ENCODE measurements around the gene MINPP1. TPM values are rescaled to one million over a fixed set of nuclear protein-coding genes. Genes with fewer than 3 reads are reported as not detected.
A peak's percentile ranks its signal among the peaks of the same experiment; 100 is the strongest.

MINPP1 gene
- total RNA-seq, 4 donors from 2014 or later, result 9.7 to 20.1 (median 10.1) TPM

- H3K27me3 ChIP-seq, result no peaks in the 10 kb centered on the region
- WGBS, 2 donors (ENCODE audit: low coverage in 1 of 2), result 50 to 62% methylated on average over 1 of the region's 1 CpG
- H3K4me3 ChIP-seq, result no peak overlapping the region
- ATAC-seq, result no peak
- H3K9me3 ChIP-seq, result peaks cover 0 to 7% (median 0%) of the 10 kb centered on the region in 3 donors
- no peak for TF ChIP-seq EP300 (IDR thresholded peaks at IDR 0.05)
- TF ChIP-seq CTCF (IDR thresholded peaks at IDR 0.05), result no peak
- TF ChIP-seq POLR2A (IDR thresholded peaks at IDR 0.05), result no peak
- no peak for TF ChIP-seq POLR2AphosphoS5 (IDR thresholded peaks at IDR 0.05)
- H3K27ac ChIP-seq, result no peak overlapping the region
- no peaks in the 10 kb centered on the region for H3K4me1 ChIP-seq
- H3K36me3 ChIP-seq, result peaks cover 0 to 26% of the 10 kb centered on the region in 2 donors
Observed at GRCh38 chr10:87541114-87541513, 36.4 kb downstream of the MINPP1 start.

GRCh38 chr10:87544721-87545120, 40.0 kb downstream of the MINPP1 start:
- no peak for ATAC-seq
- peaks cover 0 to 4% (median 0%) of the 10 kb centered on the region in 3 donors for H3K4me1 ChIP-seq
- H3K36me3 ChIP-seq, result peaks cover 0 to 35% of the 10 kb centered on the region in 2 donors
- no peak overlapping the region for H3K27ac ChIP-seq
- H3K4me3 ChIP-seq, result no peak overlapping the region
- no peak for TF ChIP-seq CTCF (IDR thresholded peaks at IDR 0.05)
- no peak for TF ChIP-seq POLR2A (IDR thresholded peaks at IDR 0.05)
- no peak for TF ChIP-seq EP300 (IDR thresholded peaks at IDR 0.05)
- TF ChIP-seq POLR2AphosphoS5 (IDR thresholded peaks at IDR 0.05), result no peak
- H3K27me3 ChIP-seq, result no peaks in the 10 kb centered on the region
- H3K9me3 ChIP-seq, result peaks cover 0 to 7% (median 0%) of the 10 kb centered on the region in 3 donors

- no peak overlapping the region for H3K4me3 ChIP-seq
- peaks cover 0 to 7% (median 0%) of the 10 kb centered on the region in 3 donors for H3K9me3 ChIP-seq
- TF ChIP-seq POLR2AphosphoS5 (IDR thresholded peaks at IDR 0.05) (no peak), POLR2A (IDR thresholded peaks at IDR 0.05) (no peak), CTCF (IDR thresholded peaks at IDR 0.05) (no peak), EP300 (IDR thresholded peaks at IDR 0.05) (no peak)
- ATAC-seq, result no peak
- H3K27me3 ChIP-seq, result no peaks in the 10 kb centered on the region
- 71 to 77% methylated on average over 5 of the region's 5 CpGs for WGBS, 2 donors (ENCODE audit: low coverage in 1 of 2)
- no peak overlapping the region for H3K27ac ChIP-seq
- peaks cover 0 to 32% of the 10 kb centered on the region in 2 donors for H3K36me3 ChIP-seq
- H3K4me1 ChIP-seq, result peaks cover 0 to 4% (median 0%) of the 10 kb centered on the region in 3 donors
Observed at GRCh38 chr10:87545783-87546182, 41.1 kb downstream of the MINPP1 start.

GRCh38 chr10:87546210-87546609, 41.5 kb downstream of the MINPP1 start:
- Histone ChIP-seq H3K9me3 (peaks cover 0 to 7% (median 0%) of the 10 kb centered on the region in 3 donors), H3K4me3 (no peak overlapping the region), H3K4me1 (peaks cover 0 to 8% (median 0%) of the 10 kb centered on the region in 3 donors), H3K27ac (no peak overlapping the region), H3K36me3 (peaks cover 0 to 32% of the 10 kb centered on the region in 2 donors), H3K27me3 (no peaks in the 10 kb centered on the region)
- TF ChIP-seq EP300 (IDR thresholded peaks at IDR 0.05) (no peak), POLR2A (IDR thresholded peaks at IDR 0.05) (no peak), CTCF (IDR thresholded peaks at IDR 0.05) (no peak), POLR2AphosphoS5 (IDR thresholded peaks at IDR 0.05) (no peak)
- 69 to 92% methylated on average over 7 of the region's 7 CpGs for WGBS, 2 donors (ENCODE audit: low coverage in 1 of 2)
- no peak for ATAC-seq

- no peak overlapping the region for H3K4me3 ChIP-seq
- peaks cover 0 to 13% (median 0%) of the 10 kb centered on the region in 3 donors for H3K4me1 ChIP-seq
- 63 to 76% methylated on average over 2 of the region's 2 CpGs for WGBS, 2 donors (ENCODE audit: low coverage in 1 of 2)
- no peak overlapping the region for H3K27ac ChIP-seq
- peak; percentile 72 for ATAC-seq
- H3K27me3 ChIP-seq, result no peaks in the 10 kb centered on the region
- H3K36me3 ChIP-seq, result peaks cover 0 to 27% of the 10 kb centered on the region in 2 donors
- no peak for TF ChIP-seq EP300 (IDR thresholded peaks at IDR 0.05)
- TF ChIP-seq CTCF (IDR thresholded peaks at IDR 0.05), result no peak
- TF ChIP-seq POLR2A (IDR thresholded peaks at IDR 0.05), result no peak
- no peak for TF ChIP-seq POLR2AphosphoS5 (IDR thresholded peaks at IDR 0.05)
- H3K9me3 ChIP-seq, result peaks cover 0 to 7% (median 0%) of the 10 kb centered on the region in 3 donors
Observed at GRCh38 chr10:87546971-87547413, 42.3 kb downstream of the MINPP1 start.

Data from gastroesophageal sphincter (tissue), 4 donors.